K562 (cell line): ENCODE measurements around the gene HIVEP2.

ENCODE experiments used
- BACH1 ChIP-seq: fragments of 200-800 bp; sonication (Bioruptor generic); IDR thresholded peaks from 2 replicates; pipeline ENCODE4 v1.6.1; 2016; ENCODE audit warnings: missing genetic modification characterization, missing compliant biosample characterization
- CHD2 ChIP-seq: IDR thresholded peaks from 2 replicates; pipeline ENCODE4 v1.6.1; 2011; ENCODE audit warnings: low read depth, low read length
- EZH2 ChIP-seq: IDR thresholded peaks from 2 replicates; pipeline ENCODE4 v1.6.1; 2012; ENCODE audit warnings: low read depth, mild to moderate bottlenecking, inconsistent platforms, low read length, borderline replicate concordance
- HLTF ChIP-seq: fragments of 450-650 bp; IDR thresholded peaks from 2 replicates; pipeline ENCODE4 v1.6.1; 2016
- KAT7 ChIP-seq: sonication (generic); formaldehyde crosslinking; IDR thresholded peaks from 2 replicates; pipeline ENCODE4 v1.8.0; 2022; ENCODE audit warnings: missing genetic modification reagents, mild to moderate bottlenecking, borderline replicate concordance
- KDM1A ChIP-seq, 2 experiments: fragments of 450-650 bp; IDR thresholded peaks; 2 replicates each; pipeline ENCODE4 v1.6.1; 2016; ENCODE audit warnings: mild to moderate bottlenecking in 2 of 2
- PCBP2 ChIP-seq: fragments of 200-400 bp; formaldehyde crosslinking; IDR thresholded peaks from 2 replicates; pipeline ENCODE4 v1.6.1; 2018; ENCODE audit warnings: low read length, low read depth, mild to moderate bottlenecking, moderate library complexity; ENCODE audit not compliant: poor library complexity, severe bottlenecking
- POLR2A ChIP-seq: fragments of 450-650 bp; conservative IDR thresholded peaks from 2 replicates; pipeline ENCODE4 v1.6.1; 2016
- POLR3A ChIP-seq: IDR thresholded peaks from 2 replicates; pipeline ENCODE4 v1.6.1; 2011; ENCODE audit warnings: borderline replicate concordance, mild to moderate bottlenecking, moderate library complexity; ENCODE audit not compliant: insufficient read length, insufficient read depth; ENCODE audit errors: extremely low read depth
- TAF1 ChIP-seq: IDR thresholded peaks from 2 replicates; pipeline ENCODE4 v1.6.1; 2011; ENCODE audit warnings: mild to moderate bottlenecking, low read length, moderate library complexity; ENCODE audit not compliant: insufficient read depth, control insufficient read depth, severe bottlenecking; ENCODE audit errors: extremely low read depth
- ZKSCAN8 ChIP-seq: fragments of 200-800 bp; sonication (Bioruptor generic); IDR thresholded peaks from 2 replicates; pipeline ENCODE4 v1.6.1; 2016; ENCODE audit warnings: missing genetic modification characterization, missing compliant biosample characterization
- TF ChIP-seq, protein P1 (sequence below): fragments of 450-650 bp; IDR thresholded peaks from 2 replicates; pipeline ENCODE4 v1.6.1; 2018; ENCODE audit not compliant: partially characterized antibody
- TF ChIP-seq, protein P2 (sequence below), 2 experiments: fragments of 450-650 bp in 1 of 2; IDR thresholded peaks; 2 replicates each; pipeline ENCODE4 v1.6.1; 2011 to 2017; ENCODE audit warnings: low read depth in 2 of 2, antibody characterized with exemption in 1 of 2, borderline replicate concordance in 1 of 2, low read length in 1 of 2, mild to moderate bottlenecking in 1 of 2, mixed read lengths in 1 of 2; ENCODE audit not compliant: control insufficient read depth in 1 of 2

DNA sequence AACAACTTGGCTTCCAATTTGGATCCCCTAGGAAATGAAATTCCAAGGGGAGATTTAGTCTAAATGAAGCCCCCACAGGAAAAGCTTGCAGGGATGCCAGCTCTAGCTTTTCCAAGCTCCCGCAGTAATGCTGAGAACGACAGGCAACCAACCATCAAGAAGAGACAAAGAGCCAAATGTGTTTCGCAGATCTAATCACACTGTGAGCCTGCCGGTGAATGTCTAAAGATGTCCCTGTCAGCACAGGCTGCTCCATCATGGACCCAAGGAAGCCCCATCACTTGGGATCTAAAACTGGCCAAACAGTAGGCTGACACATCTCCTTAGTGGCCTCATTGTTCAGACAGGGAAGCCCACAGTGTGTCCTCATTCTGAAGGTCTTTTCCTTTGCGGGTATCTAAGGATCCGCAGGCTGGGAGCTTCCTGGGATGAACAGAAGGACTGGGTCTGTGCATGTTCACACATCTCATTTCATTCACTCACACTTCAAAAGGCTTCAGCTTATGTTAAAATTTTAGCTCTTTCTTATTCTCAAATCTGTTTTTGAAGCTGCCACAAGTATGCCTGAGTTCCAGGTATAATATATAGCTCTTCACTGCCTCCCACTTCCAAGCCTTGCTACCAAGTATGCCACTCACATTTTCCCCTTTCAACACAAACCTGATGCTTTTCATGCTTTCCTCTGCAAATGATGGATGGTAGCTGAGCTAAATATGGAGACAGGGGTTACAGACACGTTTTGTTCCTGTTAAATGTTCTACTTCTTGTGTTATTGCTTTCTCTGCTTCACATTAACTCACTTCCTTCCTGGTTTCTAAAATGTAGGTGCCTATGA, 229.8 kb downstream of the HIVEP2 start:
- TF ChIP-seq EZH2 (no peak), CHD2 (no peak), POLR3A (no peak), KAT7 (CRISPR knock-in tag) (no peak), ZKSCAN8 (CRISPR knock-in tag) (no peak), PCBP2 (no peak), BACH1 (tag) (no peak), TAF1 (no peak), KDM1A (IDR thresholded peaks at IDR 0.05) (no peak), POLR2A (no peak), HLTF (no peak)
- TF ChIP-seq, protein P1, sequence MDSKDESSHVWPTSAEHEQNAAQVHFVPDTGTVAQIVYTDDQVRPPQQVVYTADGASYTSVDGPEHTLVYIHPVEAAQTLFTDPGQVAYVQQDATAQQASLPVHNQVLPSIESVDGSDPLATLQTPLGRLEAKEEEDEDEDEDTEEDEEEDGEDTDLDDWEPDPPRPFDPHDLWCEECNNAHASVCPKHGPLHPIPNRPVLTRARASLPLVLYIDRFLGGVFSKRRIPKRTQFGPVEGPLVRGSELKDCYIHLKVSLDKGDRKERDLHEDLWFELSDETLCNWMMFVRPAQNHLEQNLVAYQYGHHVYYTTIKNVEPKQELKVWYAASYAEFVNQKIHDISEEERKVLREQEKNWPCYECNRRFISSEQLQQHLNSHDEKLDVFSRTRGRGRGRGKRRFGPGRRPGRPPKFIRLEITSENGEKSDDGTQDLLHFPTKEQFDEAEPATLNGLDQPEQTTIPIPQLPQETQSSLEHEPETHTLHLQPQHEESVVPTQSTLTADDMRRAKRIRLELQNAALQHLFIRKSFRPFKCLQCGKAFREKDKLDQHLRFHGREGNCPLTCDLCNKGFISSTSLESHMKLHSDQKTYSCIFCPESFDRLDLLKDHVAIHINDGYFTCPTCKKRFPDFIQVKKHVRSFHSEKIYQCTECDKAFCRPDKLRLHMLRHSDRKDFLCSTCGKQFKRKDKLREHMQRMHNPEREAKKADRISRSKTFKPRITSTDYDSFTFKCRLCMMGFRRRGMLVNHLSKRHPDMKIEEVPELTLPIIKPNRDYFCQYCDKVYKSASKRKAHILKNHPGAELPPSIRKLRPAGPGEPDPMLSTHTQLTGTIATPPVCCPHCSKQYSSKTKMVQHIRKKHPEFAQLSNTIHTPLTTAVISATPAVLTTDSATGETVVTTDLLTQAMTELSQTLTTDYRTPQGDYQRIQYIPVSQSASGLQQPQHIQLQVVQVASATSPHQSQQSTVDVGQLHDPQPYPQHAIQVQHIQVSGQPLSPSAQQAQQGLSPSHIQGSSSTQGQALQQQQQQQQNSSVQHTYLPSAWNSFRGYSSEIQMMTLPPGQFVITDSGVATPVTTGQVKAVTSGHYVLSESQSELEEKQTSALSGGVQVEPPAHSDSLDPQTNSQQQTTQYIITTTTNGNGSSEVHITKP, result no peak
- TF ChIP-seq, protein P2, sequence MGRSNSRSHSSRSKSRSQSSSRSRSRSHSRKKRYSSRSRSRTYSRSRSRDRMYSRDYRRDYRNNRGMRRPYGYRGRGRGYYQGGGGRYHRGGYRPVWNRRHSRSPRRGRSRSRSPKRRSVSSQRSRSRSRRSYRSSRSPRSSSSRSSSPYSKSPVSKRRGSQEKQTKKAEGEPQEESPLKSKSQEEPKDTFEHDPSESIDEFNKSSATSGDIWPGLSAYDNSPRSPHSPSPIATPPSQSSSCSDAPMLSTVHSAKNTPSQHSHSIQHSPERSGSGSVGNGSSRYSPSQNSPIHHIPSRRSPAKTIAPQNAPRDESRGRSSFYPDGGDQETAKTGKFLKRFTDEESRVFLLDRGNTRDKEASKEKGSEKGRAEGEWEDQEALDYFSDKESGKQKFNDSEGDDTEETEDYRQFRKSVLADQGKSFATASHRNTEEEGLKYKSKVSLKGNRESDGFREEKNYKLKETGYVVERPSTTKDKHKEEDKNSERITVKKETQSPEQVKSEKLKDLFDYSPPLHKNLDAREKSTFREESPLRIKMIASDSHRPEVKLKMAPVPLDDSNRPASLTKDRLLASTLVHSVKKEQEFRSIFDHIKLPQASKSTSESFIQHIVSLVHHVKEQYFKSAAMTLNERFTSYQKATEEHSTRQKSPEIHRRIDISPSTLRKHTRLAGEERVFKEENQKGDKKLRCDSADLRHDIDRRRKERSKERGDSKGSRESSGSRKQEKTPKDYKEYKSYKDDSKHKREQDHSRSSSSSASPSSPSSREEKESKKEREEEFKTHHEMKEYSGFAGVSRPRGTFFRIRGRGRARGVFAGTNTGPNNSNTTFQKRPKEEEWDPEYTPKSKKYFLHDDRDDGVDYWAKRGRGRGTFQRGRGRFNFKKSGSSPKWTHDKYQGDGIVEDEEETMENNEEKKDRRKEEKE (IDR thresholded peaks at IDR 0.05; ENCODE audit: borderline replicate concordance in 1 of 2, control insufficient read depth in 1 of 2, low read depth in 2 of 2, low read length in 1 of 2), result no peak
